GM12864 (cell line): ENCODE results near the gene TMSB10.
"Not testable (repeated sequence)": the region's sequence is repeated elsewhere in the genome, so short reads cannot be mapped to it uniquely, and the experiment has no call there.

Source experiments
- DNase-seq: peaks from one replicate; pipeline ENCODE4 v3.0.0-alpha.2; 2011; ENCODE audit warnings: low read depth
- H3K4me3 ChIP-seq: 2 replicates; pipeline ENCODE4 v1.5.1; 2011; ENCODE audit warnings: mild to moderate bottlenecking, low read depth, low read length, control low read depth
- TF ChIP-seq, protein P1 (sequence below): IDR thresholded peaks from 2 replicates; pipeline ENCODE4 v1.5.1; 2011; ENCODE audit warnings: low read depth, mild to moderate bottlenecking, moderate library complexity, low read length, control low read depth, inconsistent platforms; ENCODE audit errors: missing control alignments

TMSB10 gene

DNA sequence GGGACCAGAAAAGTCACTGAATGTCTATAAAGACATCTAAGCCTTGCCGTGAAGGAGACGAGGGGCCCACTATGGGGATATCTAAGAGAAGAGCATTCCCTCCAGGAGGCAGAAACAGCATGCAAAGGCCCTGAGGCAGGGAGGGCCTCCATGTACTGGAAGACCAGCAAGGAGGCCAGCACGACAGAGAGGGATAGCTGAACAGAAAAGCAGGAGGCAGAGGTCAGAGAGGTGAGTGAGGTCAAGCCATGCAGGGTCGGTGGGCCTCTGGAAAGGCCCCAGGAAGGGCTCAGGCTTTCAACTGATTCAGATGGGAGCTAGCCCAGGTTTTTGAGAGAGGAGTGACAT lies 30.3 kb upstream of the TMSB10 start:
- TF ChIP-seq, protein P1, sequence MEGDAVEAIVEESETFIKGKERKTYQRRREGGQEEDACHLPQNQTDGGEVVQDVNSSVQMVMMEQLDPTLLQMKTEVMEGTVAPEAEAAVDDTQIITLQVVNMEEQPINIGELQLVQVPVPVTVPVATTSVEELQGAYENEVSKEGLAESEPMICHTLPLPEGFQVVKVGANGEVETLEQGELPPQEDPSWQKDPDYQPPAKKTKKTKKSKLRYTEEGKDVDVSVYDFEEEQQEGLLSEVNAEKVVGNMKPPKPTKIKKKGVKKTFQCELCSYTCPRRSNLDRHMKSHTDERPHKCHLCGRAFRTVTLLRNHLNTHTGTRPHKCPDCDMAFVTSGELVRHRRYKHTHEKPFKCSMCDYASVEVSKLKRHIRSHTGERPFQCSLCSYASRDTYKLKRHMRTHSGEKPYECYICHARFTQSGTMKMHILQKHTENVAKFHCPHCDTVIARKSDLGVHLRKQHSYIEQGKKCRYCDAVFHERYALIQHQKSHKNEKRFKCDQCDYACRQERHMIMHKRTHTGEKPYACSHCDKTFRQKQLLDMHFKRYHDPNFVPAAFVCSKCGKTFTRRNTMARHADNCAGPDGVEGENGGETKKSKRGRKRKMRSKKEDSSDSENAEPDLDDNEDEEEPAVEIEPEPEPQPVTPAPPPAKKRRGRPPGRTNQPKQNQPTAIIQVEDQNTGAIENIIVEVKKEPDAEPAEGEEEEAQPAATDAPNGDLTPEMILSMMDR, result no peak
- DNase-seq, result no peak
- no peak overlapping the region for H3K4me3 ChIP-seq

DNA sequence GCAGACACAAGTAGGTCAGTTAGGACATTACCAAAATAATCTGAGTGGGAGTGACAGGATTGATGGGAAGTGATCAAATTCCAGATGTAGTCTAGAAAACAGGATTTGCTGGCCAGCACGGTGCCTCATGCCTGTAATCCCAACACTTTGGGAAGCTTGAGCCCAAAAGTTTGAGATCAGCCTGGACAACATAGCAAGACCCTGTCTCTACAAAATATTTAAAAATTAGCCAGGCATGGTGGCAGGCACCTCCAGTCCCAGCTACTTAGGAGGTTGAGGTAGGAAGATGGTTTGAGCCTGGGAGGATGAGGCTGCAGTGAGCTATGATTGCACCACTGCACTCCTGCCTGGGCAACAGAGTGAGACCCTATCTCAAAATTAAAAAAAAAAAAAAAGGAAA lies 29.8 kb upstream of the TMSB10 start:
- DNase-seq, H3K4me3 ChIP-seq: not testable (repeated sequence)

DNA sequence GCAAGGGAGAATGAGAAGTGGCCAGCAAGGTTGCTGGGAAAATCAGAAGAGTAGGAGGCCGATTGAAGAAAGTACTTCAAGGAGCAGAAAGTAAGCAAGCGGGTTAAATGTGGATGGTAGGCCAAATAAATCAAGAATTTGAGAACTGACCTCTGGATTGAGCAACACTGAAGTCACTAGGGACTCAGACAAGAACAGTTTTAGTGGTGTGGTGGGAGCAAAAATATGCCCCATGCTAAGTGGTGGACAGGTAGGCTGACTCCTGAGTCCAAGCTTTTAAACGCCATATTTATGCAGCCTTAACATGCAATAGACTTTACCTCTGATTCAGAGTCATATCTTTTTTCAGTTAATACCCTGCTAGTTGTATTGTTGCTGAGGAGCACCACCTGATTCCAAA lies 29.1 kb upstream of the TMSB10 start:
- TF ChIP-seq, protein P1, result no peak
- no peak overlapping the region for H3K4me3 ChIP-seq
- no peak for DNase-seq

DNA sequence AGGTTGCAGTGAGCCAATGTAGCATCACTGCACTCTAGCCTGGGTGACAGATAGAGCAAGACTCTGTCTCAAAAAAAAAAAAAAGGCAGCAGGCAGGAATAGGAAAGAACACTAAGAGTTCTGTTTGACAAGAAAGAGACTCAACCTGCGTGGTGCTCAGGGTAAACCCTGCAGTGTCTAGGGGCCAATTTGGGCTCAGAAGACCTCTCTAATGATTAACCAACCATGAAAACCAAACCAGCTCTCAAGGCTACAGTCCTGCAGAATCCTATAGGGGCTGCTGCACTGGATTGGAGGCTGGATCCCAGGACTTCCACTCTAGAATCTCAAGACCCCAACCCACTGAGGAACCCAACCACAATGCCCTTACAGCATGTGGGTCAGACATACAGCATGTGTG lies 27.0 kb upstream of the TMSB10 start:
- TF ChIP-seq, protein P1, result no peak
- H3K4me3 ChIP-seq, result no peak overlapping the region
- no peak for DNase-seq

DNA sequence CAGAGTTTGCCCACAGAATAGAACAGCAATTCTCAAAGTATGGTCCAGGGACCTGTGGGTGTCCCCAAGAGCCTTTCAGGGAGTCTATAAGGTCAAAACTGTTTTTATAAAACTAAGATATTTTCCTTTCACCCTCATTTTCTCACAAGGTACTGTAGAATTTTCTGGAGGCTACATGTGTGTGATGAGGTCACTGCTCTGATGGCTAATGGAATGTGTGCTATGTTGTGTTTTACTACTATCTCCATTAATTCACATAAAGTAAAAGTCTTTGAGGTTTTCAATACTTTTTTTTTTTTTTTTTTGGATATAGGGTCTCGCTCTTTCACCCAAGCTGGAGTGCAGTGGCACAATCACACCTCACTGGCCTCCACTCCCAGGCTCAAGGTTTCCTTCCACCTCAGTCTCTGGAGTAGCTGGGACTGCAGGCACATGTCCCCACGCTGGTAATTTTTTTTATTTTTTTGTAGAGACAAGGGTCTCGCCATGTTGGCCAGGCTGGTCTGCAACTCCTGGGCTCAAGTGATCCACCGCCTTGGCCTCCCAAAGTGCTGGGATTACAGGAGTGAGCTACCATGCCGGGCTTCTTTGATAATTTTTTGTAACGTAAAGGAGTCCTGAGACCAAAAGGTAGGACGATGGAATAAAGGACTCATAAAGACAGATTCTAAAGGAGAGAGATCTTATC lies 26.4 kb upstream of the TMSB10 start:
- DNase-seq, result no peak
- TF ChIP-seq, protein P1, result no peak
- H3K4me3 ChIP-seq, result no peak overlapping the region

DNA sequence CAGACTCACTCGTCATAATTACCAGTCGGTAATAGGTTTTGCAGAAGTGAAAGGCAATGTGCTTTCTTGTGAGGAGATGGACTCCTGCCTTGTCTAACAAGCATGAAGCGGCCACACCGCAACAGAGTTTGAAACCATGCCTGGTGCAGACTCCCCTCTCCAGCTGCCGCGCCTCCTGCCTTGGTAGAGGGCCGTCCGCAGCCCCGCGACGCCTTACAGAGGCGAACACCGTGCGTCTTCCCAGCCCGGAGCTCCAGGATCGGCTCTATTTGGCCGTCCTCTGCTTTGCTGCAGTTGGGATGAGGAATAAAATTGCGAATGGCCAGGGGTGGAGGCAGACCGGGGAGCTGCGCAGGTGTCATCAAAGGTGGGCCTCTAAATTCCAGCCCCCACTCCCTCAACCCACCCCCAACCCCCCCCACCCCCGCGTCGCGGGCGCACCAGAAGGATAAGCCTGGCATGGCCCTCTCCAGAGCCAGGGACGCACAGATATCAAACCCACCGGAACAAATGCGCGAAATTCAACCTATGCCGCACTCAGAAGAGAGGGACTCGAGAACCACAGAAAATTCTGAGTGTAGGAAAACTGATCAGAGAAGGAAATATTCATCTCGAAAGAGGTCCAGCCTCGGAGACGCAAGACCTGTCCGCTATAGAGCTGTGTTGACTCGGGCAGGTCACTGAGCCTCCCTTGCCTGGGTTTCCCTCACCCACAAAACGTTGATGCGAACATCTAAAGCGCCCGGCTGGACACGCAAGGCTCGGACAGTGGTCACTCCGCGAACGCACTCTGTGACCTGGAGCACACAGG lies 25.7 kb upstream of the TMSB10 start:
- TF ChIP-seq, protein P1, result no peak
- no peak overlapping the region; the same call in 1 of the 2 replicates for H3K4me3 ChIP-seq
- peak; percentile 45 for DNase-seq

DNA sequence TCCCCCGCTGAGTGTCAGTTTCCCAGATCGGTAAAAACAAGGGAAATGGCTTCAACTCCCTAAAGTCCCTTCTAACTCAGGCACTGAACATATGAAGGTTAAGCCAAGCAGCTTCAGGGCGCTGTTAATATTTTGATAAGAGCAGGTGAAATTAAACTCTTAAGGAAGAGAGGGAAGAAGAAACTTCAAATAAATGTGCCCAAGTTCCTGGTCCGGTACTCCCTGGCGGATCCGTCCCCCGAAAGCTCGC lies 25.1 kb upstream of the TMSB10 start:
- DNase-seq, result no peak
- H3K4me3 ChIP-seq, result peak overlapping the region; percentile 55
- TF ChIP-seq, protein P1, result no peak
